HG02981 (cell line): ENCODE measurements around the gene DHRS1.
"Not testable (repeated sequence)": the region's sequence is repeated elsewhere in the genome, so short reads cannot be mapped to it uniquely, and the experiment has no call there.

Experiments
- ATAC-seq: cut with Tn5 transposase; IDR thresholded peaks from one replicate; pipeline ENCODE4 v1.9.1; 2021; ENCODE audit warnings: mild to moderate bottlenecking, moderate library complexity; ENCODE audit not compliant: unreplicated experiment

DHRS1 gene

GRCh38 chr14:24329073-24329663 lies 29.6 kb upstream of the DHRS1 start:
- ATAC-seq: no peak

GRCh38 chr14:24327914-24328313 lies 28.3 kb upstream of the DHRS1 start:
- not testable (repeated sequence) for ATAC-seq

- ATAC-seq: no peak
Measured at GRCh38 chr14:24327303-24327702, 27.7 kb upstream of the DHRS1 start.

GRCh38 chr14:24325963-24326362 lies 26.4 kb upstream of the DHRS1 start:
- ATAC-seq: no peak

GRCh38 chr14:24325041-24325530 lies 25.5 kb upstream of the DHRS1 start:
- ATAC-seq: no peak

GRCh38 chr14:24324024-24324423 lies 24.4 kb upstream of the DHRS1 start:
- no peak for ATAC-seq

GRCh38 chr14:24323341-24323740 lies 23.8 kb upstream of the DHRS1 start:
- no peak for ATAC-seq

- ATAC-seq: no peak
Measured at GRCh38 chr14:24322672-24323071, 23.1 kb upstream of the DHRS1 start.

- ATAC-seq: no peak
Measured at GRCh38 chr14:24321212-24321975, 21.8 kb upstream of the DHRS1 start.

- ATAC-seq: no peak
Measured at GRCh38 chr14:24317141-24317928, 17.8 kb upstream of the DHRS1 start.

GRCh38 chr14:24316597-24316950 lies 17.0 kb upstream of the DHRS1 start:
- ATAC-seq: no peak

- ATAC-seq: no peak
Measured at GRCh38 chr14:24315807-24316596, 16.4 kb upstream of the DHRS1 start.

GRCh38 chr14:24315243-24315806 lies 15.7 kb upstream of the DHRS1 start:
- ATAC-seq: no peak

- no peak for ATAC-seq
Measured at GRCh38 chr14:24314377-24315193, 15.0 kb upstream of the DHRS1 start.

GRCh38 chr14:24313913-24314312 lies 14.3 kb upstream of the DHRS1 start:
- no peak for ATAC-seq

- ATAC-seq: no peak
Measured at GRCh38 chr14:24312736-24313507, 13.3 kb upstream of the DHRS1 start.

- ATAC-seq: no peak
Measured at GRCh38 chr14:24311837-24312615, 12.4 kb upstream of the DHRS1 start.
